ENCODE data around the gene ORAI2.
"Not testable (repeated sequence)": the region's sequence is repeated elsewhere in the genome, so short reads cannot be mapped to it uniquely, and the experiment has no call there.

DNA sequence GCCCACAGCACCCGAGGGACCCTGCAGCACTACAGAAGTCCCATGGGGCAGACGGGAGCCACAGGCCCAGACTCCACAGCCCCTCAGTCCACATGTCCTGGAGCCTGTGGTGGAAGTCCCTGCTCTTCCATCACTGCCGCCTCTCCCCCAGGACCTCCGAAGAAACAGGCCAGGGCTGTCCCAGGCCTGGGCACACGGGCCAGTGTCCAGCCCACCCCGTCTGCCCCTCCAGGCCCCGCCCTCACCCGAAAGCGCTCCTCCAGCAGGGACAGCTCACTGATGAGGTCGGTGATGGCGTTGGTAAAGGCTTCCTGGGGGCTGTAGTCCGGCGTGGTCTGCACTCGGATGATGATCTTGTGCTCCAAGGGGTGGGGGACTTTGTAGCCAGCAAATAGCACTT lies 40.7 kb downstream of the ORAI2 start:
- TF ChIP-seq, protein P1, sequence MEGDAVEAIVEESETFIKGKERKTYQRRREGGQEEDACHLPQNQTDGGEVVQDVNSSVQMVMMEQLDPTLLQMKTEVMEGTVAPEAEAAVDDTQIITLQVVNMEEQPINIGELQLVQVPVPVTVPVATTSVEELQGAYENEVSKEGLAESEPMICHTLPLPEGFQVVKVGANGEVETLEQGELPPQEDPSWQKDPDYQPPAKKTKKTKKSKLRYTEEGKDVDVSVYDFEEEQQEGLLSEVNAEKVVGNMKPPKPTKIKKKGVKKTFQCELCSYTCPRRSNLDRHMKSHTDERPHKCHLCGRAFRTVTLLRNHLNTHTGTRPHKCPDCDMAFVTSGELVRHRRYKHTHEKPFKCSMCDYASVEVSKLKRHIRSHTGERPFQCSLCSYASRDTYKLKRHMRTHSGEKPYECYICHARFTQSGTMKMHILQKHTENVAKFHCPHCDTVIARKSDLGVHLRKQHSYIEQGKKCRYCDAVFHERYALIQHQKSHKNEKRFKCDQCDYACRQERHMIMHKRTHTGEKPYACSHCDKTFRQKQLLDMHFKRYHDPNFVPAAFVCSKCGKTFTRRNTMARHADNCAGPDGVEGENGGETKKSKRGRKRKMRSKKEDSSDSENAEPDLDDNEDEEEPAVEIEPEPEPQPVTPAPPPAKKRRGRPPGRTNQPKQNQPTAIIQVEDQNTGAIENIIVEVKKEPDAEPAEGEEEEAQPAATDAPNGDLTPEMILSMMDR (IDR thresholded peaks at IDR 0.05) = not testable (repeated sequence)
- not testable (repeated sequence) for TF ChIP-seq POLR2A, EP300, POLR2AphosphoS5 (IDR thresholded peaks at IDR 0.05)
